Ovary (tissue), 3 donors: ENCODE data around the gene ATP6V0A4.

Experiments used
- CTCF ChIP-seq, 3 donors: fragments of 450-650 bp in 2 of 3; fragments of 200-600 bp in 1 of 3; IDR thresholded peaks; one replicate each; pipeline versions ENCODE4 v1.5.1 to v1.8.0; 2016 to 2022; ENCODE audit warnings: antibody characterized with exemption in 3 of 3, mild to moderate bottlenecking in 1 of 3
- POLR2A ChIP-seq: fragments of 450-650 bp; IDR thresholded peaks from one replicate; pipeline ENCODE4 v1.6.1; 2017; ENCODE audit warnings: antibody characterized with exemption, mild to moderate bottlenecking, moderate library complexity
- donor health status: DM: no; HTN: no; CAD: no.

- TF ChIP-seq POLR2A (no peak), CTCF (IDR thresholded peaks at IDR 0.05) (no peak)
Measured at GRCh38 chr7:138746073-138746472, 51.9 kb downstream of the ATP6V0A4 start.
